ENCODE data around the gene SINHCAF. TPM values are rescaled to one million over a fixed set of nuclear protein-coding genes. Genes with fewer than 3 reads are reported as not detected.

SINHCAF gene
- total RNA-seq, 1 experiment from 2014 or later: 179 TPM

DNA sequence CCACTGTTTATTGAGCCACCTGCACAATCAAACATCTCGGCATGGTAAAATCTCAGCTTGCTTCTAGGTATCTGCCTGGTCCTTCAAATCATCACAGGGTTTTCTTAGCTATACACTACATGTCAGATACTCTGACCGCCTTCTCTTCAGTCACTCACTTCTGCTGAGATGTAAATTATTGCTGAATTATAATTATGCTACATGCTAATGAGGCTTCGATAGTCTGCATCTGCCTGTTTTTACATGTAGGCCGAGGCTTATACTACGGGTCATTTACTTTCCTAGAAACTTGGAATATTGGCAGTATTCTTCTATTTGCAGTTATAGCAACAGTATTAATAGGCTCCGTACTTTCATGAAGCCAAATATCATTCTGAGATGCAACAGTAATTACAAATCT, 77.6 kb downstream of the SINHCAF start:
- Histone ChIP-seq H3K36me3 (ENCODE audit: control insufficient read depth in 1 of 2, insufficient read depth in 2 of 2, low read length in 2 of 2) (no peaks in the 10 kb centered on the region), H4K20me1 (ENCODE audit: insufficient read depth) (no peaks in the 10 kb centered on the region), H3K4me3 (replicated peaks in 1 of 2; ENCODE audit: low read depth in 1 of 2, low read length in 2 of 2) (no peak overlapping the region), H2AFZ (ENCODE audit: low read depth, low read length, poor library complexity, severe bottlenecking) (no peak overlapping the region), H3K9me2 (ENCODE audit: insufficient read depth) (no peaks in the 10 kb centered on the region), H3K27me3 (ENCODE audit: insufficient read depth, low read length) (0 out of 2 replicates have a peak, but pooled peaks cover 2% of the 10 kb centered on the region), H3K27ac (ENCODE audit: low read depth, low read length) (no peak overlapping the region), H3K4me1 (ENCODE audit: control insufficient read depth in 1 of 2, insufficient read depth in 2 of 2, low read length in 2 of 2) (no peaks in the 10 kb centered on the region), H3K79me2 (ENCODE audit: insufficient read depth, low read length) (no peaks in the 10 kb centered on the region), H3K9me3 (ENCODE audit: control insufficient read depth in 1 of 2, insufficient read depth in 1 of 2, low read depth in 1 of 2, low read length in 2 of 2) (no peaks in the 10 kb centered on the region), H3K9ac (ENCODE audit: low read length) (no peak overlapping the region), H3K4me2 (ENCODE audit: low read length) (no peak overlapping the region)
- ChIA-PET POLR2A (no interaction called here), RAD21 (ENCODE audit: low non-redundant PET in 1 of 2, low total read pairs in 2 of 2, uncharacterized antibody in 2 of 2, unreplicated experiment in 2 of 2) (no interaction called here), CTCF (no interaction called here)
- BruUV-seq (replicated peaks): no TSS peak
- ATAC-seq: no peak
- no peak for DNase-seq (ENCODE audit: low read depth, low spot score)
- no peak for TF ChIP-seq EGR1 (IDR thresholded peaks at IDR 0.05; ENCODE audit: low read depth)
- no peak for TF ChIP-seq SP1 (IDR thresholded peaks at IDR 0.05; ENCODE audit: low read depth)
- no peak for TF ChIP-seq TCF7L2 (IDR thresholded peaks at IDR 0.05; ENCODE audit: borderline replicate concordance, extremely low read depth, insufficient read depth, insufficient read length)
- no peak for TF ChIP-seq CBX3 (IDR thresholded peaks at IDR 0.05; ENCODE audit: low read depth)
- TF ChIP-seq, protein P1, sequence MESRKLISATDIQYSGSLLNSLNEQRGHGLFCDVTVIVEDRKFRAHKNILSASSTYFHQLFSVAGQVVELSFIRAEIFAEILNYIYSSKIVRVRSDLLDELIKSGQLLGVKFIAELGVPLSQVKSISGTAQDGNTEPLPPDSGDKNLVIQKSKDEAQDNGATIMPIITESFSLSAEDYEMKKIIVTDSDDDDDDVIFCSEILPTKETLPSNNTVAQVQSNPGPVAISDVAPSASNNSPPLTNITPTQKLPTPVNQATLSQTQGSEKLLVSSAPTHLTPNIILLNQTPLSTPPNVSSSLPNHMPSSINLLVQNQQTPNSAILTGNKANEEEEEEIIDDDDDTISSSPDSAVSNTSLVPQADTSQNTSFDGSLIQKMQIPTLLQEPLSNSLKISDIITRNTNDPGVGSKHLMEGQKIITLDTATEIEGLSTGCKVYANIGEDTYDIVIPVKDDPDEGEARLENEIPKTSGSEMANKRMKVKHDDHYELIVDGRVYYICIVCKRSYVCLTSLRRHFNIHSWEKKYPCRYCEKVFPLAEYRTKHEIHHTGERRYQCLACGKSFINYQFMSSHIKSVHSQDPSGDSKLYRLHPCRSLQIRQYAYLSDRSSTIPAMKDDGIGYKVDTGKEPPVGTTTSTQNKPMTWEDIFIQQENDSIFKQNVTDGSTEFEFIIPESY (IDR thresholded peaks at IDR 0.05; ENCODE audit: extremely low read depth, insufficient replicate concordance, low read length): no peak
- TF ChIP-seq, protein P2, sequence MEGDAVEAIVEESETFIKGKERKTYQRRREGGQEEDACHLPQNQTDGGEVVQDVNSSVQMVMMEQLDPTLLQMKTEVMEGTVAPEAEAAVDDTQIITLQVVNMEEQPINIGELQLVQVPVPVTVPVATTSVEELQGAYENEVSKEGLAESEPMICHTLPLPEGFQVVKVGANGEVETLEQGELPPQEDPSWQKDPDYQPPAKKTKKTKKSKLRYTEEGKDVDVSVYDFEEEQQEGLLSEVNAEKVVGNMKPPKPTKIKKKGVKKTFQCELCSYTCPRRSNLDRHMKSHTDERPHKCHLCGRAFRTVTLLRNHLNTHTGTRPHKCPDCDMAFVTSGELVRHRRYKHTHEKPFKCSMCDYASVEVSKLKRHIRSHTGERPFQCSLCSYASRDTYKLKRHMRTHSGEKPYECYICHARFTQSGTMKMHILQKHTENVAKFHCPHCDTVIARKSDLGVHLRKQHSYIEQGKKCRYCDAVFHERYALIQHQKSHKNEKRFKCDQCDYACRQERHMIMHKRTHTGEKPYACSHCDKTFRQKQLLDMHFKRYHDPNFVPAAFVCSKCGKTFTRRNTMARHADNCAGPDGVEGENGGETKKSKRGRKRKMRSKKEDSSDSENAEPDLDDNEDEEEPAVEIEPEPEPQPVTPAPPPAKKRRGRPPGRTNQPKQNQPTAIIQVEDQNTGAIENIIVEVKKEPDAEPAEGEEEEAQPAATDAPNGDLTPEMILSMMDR (IDR thresholded peaks at IDR 0.05 in 2 of 3, conservative IDR thresholded peaks at IDR 0.05 in 1 of 3; ENCODE audit: borderline replicate concordance in 1 of 3, insufficient read depth in 1 of 3, low read depth in 2 of 3, low read length in 2 of 3): no peak
- TF ChIP-seq EZH2 (IDR thresholded peaks at IDR 0.05): no peak
- no peak for TF ChIP-seq SRF (IDR thresholded peaks at IDR 0.05; ENCODE audit: low read depth)
- TF ChIP-seq, protein P3, sequence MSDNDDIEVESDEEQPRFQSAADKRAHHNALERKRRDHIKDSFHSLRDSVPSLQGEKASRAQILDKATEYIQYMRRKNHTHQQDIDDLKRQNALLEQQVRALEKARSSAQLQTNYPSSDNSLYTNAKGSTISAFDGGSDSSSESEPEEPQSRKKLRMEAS (IDR thresholded peaks at IDR 0.05): no peak
- no peak for TF ChIP-seq YY1 (IDR thresholded peaks at IDR 0.05; ENCODE audit: extremely low read depth, insufficient replicate concordance, low read depth, low read length)
- no peak for TF ChIP-seq FOSL1 (IDR thresholded peaks at IDR 0.05; ENCODE audit: low read depth)
- TF ChIP-seq EZH2phosphoT487 (IDR thresholded peaks at IDR 0.05; ENCODE audit: borderline replicate concordance): no peak
- no peak for TF ChIP-seq ZNF274 (IDR thresholded peaks at IDR 0.05; ENCODE audit: low read depth, low read length)
- no peak for TF ChIP-seq JUND (IDR thresholded peaks at IDR 0.05)
- TF ChIP-seq, protein P4, sequence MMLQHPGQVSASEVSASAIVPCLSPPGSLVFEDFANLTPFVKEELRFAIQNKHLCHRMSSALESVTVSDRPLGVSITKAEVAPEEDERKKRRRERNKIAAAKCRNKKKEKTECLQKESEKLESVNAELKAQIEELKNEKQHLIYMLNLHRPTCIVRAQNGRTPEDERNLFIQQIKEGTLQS (IDR thresholded peaks at IDR 0.05): no peak
- intact Hi-C loops (cut with micrococcal nuclease): no loop called here

Data from HCT116 (cell line).